Keratinocyte (primary cell): Measurements from ENCODE around the gene COL6A2. TPM values are rescaled to one million over a fixed set of nuclear protein-coding genes. Genes with fewer than 3 reads are reported as not detected.

ENCODE experiments used
- DNase-seq: peaks from one replicate; pipeline ENCODE4 v3.0.0-alpha.2; 2011; ENCODE audit warnings: low read depth, missing footprints, low spot score
- FAIRE-seq: peaks from 2 replicates; lab custom pipeline; 2011; peaks lifted over from hg19 to GRCh38; lab: Jason Lieb, UNC
- H2AFZ ChIP-seq: 2 replicates; pipeline ENCODE4 v1.6.0; 2012; ENCODE audit warnings: low read length, control low read depth, inconsistent platforms; ENCODE audit not compliant: control insufficient read depth
- H3K27ac ChIP-seq: 2 replicates; pipeline ENCODE4 v1.5.1; 2011; ENCODE audit warnings: low read length; ENCODE audit not compliant: control insufficient read depth, insufficient read depth
- H3K27me3 ChIP-seq: 3 replicates; pipeline ENCODE4 v1.6.0; 2011; ENCODE audit warnings: low read length; ENCODE audit not compliant: control insufficient read depth, insufficient read depth; ENCODE audit errors: extremely low read depth
- H3K36me3 ChIP-seq, 2 experiments: 2 replicates in 1 of 2; 3 replicates in 1 of 2; pipeline ENCODE4 v1.5.1; 2011; ENCODE audit warnings: low read length in 2 of 2, mild to moderate bottlenecking in 1 of 2; ENCODE audit not compliant: control insufficient read depth in 2 of 2, insufficient read depth in 2 of 2; ENCODE audit errors: extremely low read depth in 1 of 2
- H3K4me1 ChIP-seq: 3 replicates; pipeline ENCODE4 v1.5.1; 2011; ENCODE audit warnings: low read length; ENCODE audit not compliant: control insufficient read depth, insufficient read depth; ENCODE audit errors: extremely low read depth
- H3K4me2 ChIP-seq: 3 replicates; pipeline ENCODE4 v1.6.0; 2011; ENCODE audit warnings: low read depth, low read length; ENCODE audit not compliant: control insufficient read depth, insufficient read depth; ENCODE audit errors: extremely low read depth
- H3K4me3 ChIP-seq, 3 experiments: fragments of 200-600 bp in 1 of 3; sonication (generic) in 1 of 3; 2 replicates in 2 of 3; 3 replicates in 1 of 3; pipeline ENCODE4 v1.5.1; 2011 to 2016; ENCODE audit warnings: low read length in 3 of 3, mild to moderate bottlenecking in 3 of 3, control low read depth in 2 of 3, inconsistent platforms in 1 of 3, low read depth in 1 of 3, mixed read lengths in 1 of 3, mixed run types in 1 of 3, moderate library complexity in 1 of 3; ENCODE audit not compliant: control insufficient read depth in 2 of 3, insufficient read depth in 2 of 3; ENCODE audit errors: extremely low read depth in 1 of 3
- H3K79me2 ChIP-seq: 2 replicates; pipeline ENCODE4 v1.6.0; 2012; ENCODE audit warnings: low read length; ENCODE audit not compliant: control insufficient read depth, insufficient read depth
- H3K9ac ChIP-seq: 3 replicates; pipeline ENCODE4 v1.6.0; 2011; ENCODE audit warnings: low read length; ENCODE audit not compliant: control insufficient read depth, insufficient read depth; ENCODE audit errors: extremely low read depth
- H3K9me1 ChIP-seq: 3 replicates; pipeline ENCODE4 v1.6.0; 2011; ENCODE audit warnings: low read length; ENCODE audit not compliant: control insufficient read depth, insufficient read depth; ENCODE audit errors: extremely low read depth
- H3K9me3 ChIP-seq: 2 replicates; pipeline ENCODE4 v1.5.1; 2012; ENCODE audit warnings: low read depth, low read length; ENCODE audit not compliant: control insufficient read depth
- H4K20me1 ChIP-seq: 3 replicates; pipeline ENCODE4 v1.6.0; 2011; ENCODE audit warnings: low read length; ENCODE audit not compliant: control insufficient read depth, insufficient read depth; ENCODE audit errors: extremely low read depth
- EZH2 ChIP-seq: IDR thresholded peaks from one replicate; pipeline ENCODE4 v1.6.1; 2012; ENCODE audit warnings: inconsistent platforms, mild to moderate bottlenecking, low read length, moderate library complexity
- dilution Hi-C: fragments of 300-500 bp; cut with MboI; formaldehyde crosslinking; loops from one replicate; pipeline ENCODE4 v1.7.0; 2020; ENCODE audit warnings: low sequenced_read_pairs; ENCODE audit not compliant: extremely low pct_ligation_motif_present
- polyA plus RNA-seq, 5 experiments: library from polyadenylated mRNA; depleted of rRNA in 3 of 5; stranded (reverse) in 3 of 5; stranded (forward) in 1 of 5; unstranded in 1 of 5; fragments of >200 nt; gene quantifications; 1 replicate in 1 of 5; 2 replicates in 3 of 5; 3 replicates in 1 of 5; pipeline versions ENCODE4 v1.2.1 to v1.2.3, GENCODE V29; 2011 to 2012; ENCODE audit warnings: missing spikeins in 2 of 5, low read depth in 1 of 5, low replicate concordance in 1 of 5
- small RNA-seq, 3 experiments: library from RNA; depleted of rRNA; stranded (forward); fragments of <200 nt; gene quantifications; one replicate each; pipeline ENCODE3, GENCODE V24; 2012; ENCODE audit warnings: low read depth in 3 of 3, low replicate concordance in 1 of 3; ENCODE audit not compliant: insufficient read length in 3 of 3
- TF ChIP-seq, protein P1 (sequence below), 3 experiments: IDR thresholded peaks in 1 of 3; conservative IDR thresholded peaks in 1 of 3; optimal IDR thresholded peaks in 1 of 3; 2 replicates in 2 of 3; 3 replicates in 1 of 3; pipeline versions ENCODE3 to v1.5.1; 2011; ENCODE audit warnings: low read length in 3 of 3, mild to moderate bottlenecking in 3 of 3, moderate library complexity in 2 of 3, control low read depth in 1 of 3, inconsistent platforms in 1 of 3; ENCODE audit not compliant: insufficient read depth in 2 of 3; ENCODE audit errors: extremely low read depth in 1 of 3

The COL6A2 gene
- polyA plus RNA-seq, 1 donor (not counting 4 experiments of a cell fraction or from before 2014, with no cell fraction given) = 0.03 TPM

DNA sequence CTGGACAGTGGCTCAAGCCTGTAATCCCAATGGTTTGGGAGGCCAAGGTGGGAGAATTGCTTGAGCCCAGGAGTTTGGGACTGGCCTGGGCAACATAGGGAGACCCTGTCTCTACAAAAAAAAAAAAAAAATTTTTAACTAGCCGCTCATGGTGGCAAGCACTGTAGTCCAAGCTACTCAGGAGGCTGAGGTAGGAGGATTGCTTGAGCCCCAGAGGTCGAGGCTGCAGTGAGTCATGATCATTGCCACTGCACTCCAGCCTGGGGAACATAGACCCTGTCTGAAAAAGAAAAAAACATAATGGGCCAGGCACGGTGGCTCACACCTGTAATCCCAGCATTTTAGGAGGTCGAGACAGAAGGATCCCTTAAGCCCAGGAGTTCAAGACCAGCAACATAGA, 81.0 kb downstream of the COL6A2 start:
- H3K36me3 ChIP-seq = no peaks in the 10 kb centered on the region
- TF ChIP-seq, protein P1, sequence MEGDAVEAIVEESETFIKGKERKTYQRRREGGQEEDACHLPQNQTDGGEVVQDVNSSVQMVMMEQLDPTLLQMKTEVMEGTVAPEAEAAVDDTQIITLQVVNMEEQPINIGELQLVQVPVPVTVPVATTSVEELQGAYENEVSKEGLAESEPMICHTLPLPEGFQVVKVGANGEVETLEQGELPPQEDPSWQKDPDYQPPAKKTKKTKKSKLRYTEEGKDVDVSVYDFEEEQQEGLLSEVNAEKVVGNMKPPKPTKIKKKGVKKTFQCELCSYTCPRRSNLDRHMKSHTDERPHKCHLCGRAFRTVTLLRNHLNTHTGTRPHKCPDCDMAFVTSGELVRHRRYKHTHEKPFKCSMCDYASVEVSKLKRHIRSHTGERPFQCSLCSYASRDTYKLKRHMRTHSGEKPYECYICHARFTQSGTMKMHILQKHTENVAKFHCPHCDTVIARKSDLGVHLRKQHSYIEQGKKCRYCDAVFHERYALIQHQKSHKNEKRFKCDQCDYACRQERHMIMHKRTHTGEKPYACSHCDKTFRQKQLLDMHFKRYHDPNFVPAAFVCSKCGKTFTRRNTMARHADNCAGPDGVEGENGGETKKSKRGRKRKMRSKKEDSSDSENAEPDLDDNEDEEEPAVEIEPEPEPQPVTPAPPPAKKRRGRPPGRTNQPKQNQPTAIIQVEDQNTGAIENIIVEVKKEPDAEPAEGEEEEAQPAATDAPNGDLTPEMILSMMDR (optimal IDR thresholded peaks at IDR 0.05 in 1 of 3, IDR thresholded peaks at IDR 0.05 in 1 of 3, conservative IDR thresholded peaks at IDR 0.05 in 1 of 3; ENCODE audit: extremely low read depth in 1 of 3, insufficient read depth in 2 of 3, low read length in 3 of 3) = no peak
- TF ChIP-seq EZH2 = no peak
- dilution Hi-C loops = no loop called here
- no peak for DNase-seq
- no peak overlapping the region for H3K27ac ChIP-seq
- H2AFZ ChIP-seq = no peak overlapping the region
- no peak overlapping the region for H3K9ac ChIP-seq
- H3K9me1 ChIP-seq = no peaks in the 10 kb centered on the region
- no peak overlapping the region for H3K4me2 ChIP-seq
- no peaks in the 10 kb centered on the region for H3K9me3 ChIP-seq
- H3K79me2 ChIP-seq = no peaks in the 10 kb centered on the region
- no peaks in the 10 kb centered on the region for H4K20me1 ChIP-seq
- no peaks in the 10 kb centered on the region for H3K27me3 ChIP-seq
- H3K4me1 ChIP-seq = no peaks in the 10 kb centered on the region
- H3K4me3 ChIP-seq = no peak overlapping the region
- no peak for FAIRE-seq

Small RNAs within 50 kb of the gene (small RNA-seq; reads per million reads assigned to genes)
- gene PSMA6P3 = 0 reads per million in 3 experiments

Other genes starting within 250 kb of the COL6A2 start
- gene COL6A1, start 116.3 kb upstream of the COL6A2 start, polyA plus RNA-seq = 2.5 to 6.5 TPM (median 4.2 TPM) in 3 replicates
- 0.08 TPM in 1 of 3 replicates, not detected in the others for gene FTCD, start 57.5 kb downstream of the COL6A2 start, polyA plus RNA-seq
- gene SPATC1L, start 86.3 kb downstream of the COL6A2 start, polyA plus RNA-seq = 0.79 to 4.5 TPM (median 1.3 TPM) in 3 replicates
- 105 to 136 TPM (median 134 TPM) in 3 replicates for gene LSS, start 130.7 kb downstream of the COL6A2 start, polyA plus RNA-seq
- 27.9 to 42.3 TPM (median 34.3 TPM) in 3 replicates for gene MCM3AP, start 187.5 kb downstream of the COL6A2 start, polyA plus RNA-seq
- 16.2 to 23.5 TPM (median 20.8 TPM) in 3 replicates for gene YBEY, start 188.2 kb downstream of the COL6A2 start, polyA plus RNA-seq
- gene C21orf58, start 225.8 kb downstream of the COL6A2 start, polyA plus RNA-seq = 0.50 to 1.4 TPM (median 1.2 TPM) in 3 replicates
- gene PCNT, start 226.0 kb downstream of the COL6A2 start, polyA plus RNA-seq = 7.6 to 9.8 TPM (median 8.9 TPM) in 3 replicates